HG03097 (cell line): Measurements from ENCODE around the gene ADD1.
"Not testable (repeated sequence)": the region's sequence is repeated elsewhere in the genome, so short reads cannot be mapped to it uniquely, and the experiment has no call there.

Source experiments
- ATAC-seq: cut with Tn5 transposase; IDR thresholded peaks from one replicate; pipeline ENCODE4 v1.9.1; 2021; ENCODE audit not compliant: unreplicated experiment, low FRiP score

ADD1 gene

GRCh38 chr4:2914256-2915126, 70.8 kb downstream of the ADD1 start:
- ATAC-seq: no peak

GRCh38 chr4:2915789-2916188, 72.1 kb downstream of the ADD1 start:
- ATAC-seq: no peak

GRCh38 chr4:2916696-2917095, 73.1 kb downstream of the ADD1 start:
- ATAC-seq: not testable (repeated sequence)

GRCh38 chr4:2918300-2918699, 74.7 kb downstream of the ADD1 start:
- ATAC-seq: not testable (repeated sequence)

- not testable (repeated sequence) for ATAC-seq
Observed at GRCh38 chr4:2918714-2919113, 75.1 kb downstream of the ADD1 start.

GRCh38 chr4:2922453-2923101, 78.9 kb downstream of the ADD1 start:
- not testable (repeated sequence) for ATAC-seq

GRCh38 chr4:2923141-2923551, 79.5 kb downstream of the ADD1 start:
- ATAC-seq: no peak

GRCh38 chr4:2923668-2924173, 80.1 kb downstream of the ADD1 start:
- ATAC-seq: no peak

- ATAC-seq: no peak
Observed at GRCh38 chr4:2924286-2924685, 80.6 kb downstream of the ADD1 start.

- ATAC-seq: no peak
Observed at GRCh38 chr4:2924765-2925301, 81.2 kb downstream of the ADD1 start.

GRCh38 chr4:2925496-2925895, 81.9 kb downstream of the ADD1 start:
- ATAC-seq: no peak

- no peak for ATAC-seq
Observed at GRCh38 chr4:2925931-2926860, 82.6 kb downstream of the ADD1 start.

GRCh38 chr4:2927016-2927695, 83.5 kb downstream of the ADD1 start:
- no peak for ATAC-seq

GRCh38 chr4:2927696-2928075, 84.0 kb downstream of the ADD1 start:
- no peak for ATAC-seq

- ATAC-seq: no peak
Observed at GRCh38 chr4:2928242-2929176, 84.9 kb downstream of the ADD1 start.

- no peak for ATAC-seq
Observed at GRCh38 chr4:2929469-2929868, 85.8 kb downstream of the ADD1 start.

- ATAC-seq: no peak
Observed at GRCh38 chr4:2930135-2930757, 86.6 kb downstream of the ADD1 start.

- no peak for ATAC-seq
Observed at GRCh38 chr4:2930758-2931511, 87.3 kb downstream of the ADD1 start.
